GM21367 (cell line): ENCODE data around the gene KCNAB1.

Experiments
- ATAC-seq: cut with Tn5 transposase; IDR thresholded peaks from one replicate; pipeline ENCODE4 v1.9.1; 2021; ENCODE audit not compliant: unreplicated experiment

KCNAB1 gene

GRCh38 chr3:156390846-156391245 lies 270.5 kb downstream of the KCNAB1 start:
- no peak for ATAC-seq

GRCh38 chr3:156395961-156396710 lies 275.8 kb downstream of the KCNAB1 start:
- no peak for ATAC-seq

GRCh38 chr3:156396851-156397250 lies 276.5 kb downstream of the KCNAB1 start:
- no peak for ATAC-seq

- no peak for ATAC-seq
These were observed 277.2 kb downstream of the KCNAB1 start for GRCh38 chr3:156397534-156397933.

DNA sequence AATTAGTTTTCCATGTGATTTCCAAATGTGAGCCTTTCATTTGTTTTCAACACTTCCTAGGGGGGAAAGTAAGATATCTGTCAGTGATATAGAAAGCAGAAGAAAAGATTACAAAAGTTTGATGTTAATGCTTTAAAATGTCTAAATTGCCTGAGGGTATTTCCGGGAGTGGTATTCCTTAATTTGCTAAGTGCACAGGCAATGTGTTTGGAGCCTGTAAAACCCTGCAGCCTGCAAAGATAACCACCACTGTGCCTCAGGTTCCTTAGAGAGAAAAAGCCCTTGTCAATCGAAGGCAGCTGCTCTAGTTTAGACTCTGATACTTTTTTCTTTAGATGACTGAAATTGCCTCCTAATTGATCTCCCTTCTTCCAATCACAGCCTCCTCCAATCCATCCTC lies 279.7 kb downstream of the KCNAB1 start:
- ATAC-seq, result no peak

GRCh38 chr3:156400735-156401134 lies 280.4 kb downstream of the KCNAB1 start:
- ATAC-seq, result no peak

- ATAC-seq, result no peak
These were observed 283.8 kb downstream of the KCNAB1 start for GRCh38 chr3:156404217-156404616.

GRCh38 chr3:156406393-156406792 lies 286.0 kb downstream of the KCNAB1 start:
- no peak for ATAC-seq

DNA sequence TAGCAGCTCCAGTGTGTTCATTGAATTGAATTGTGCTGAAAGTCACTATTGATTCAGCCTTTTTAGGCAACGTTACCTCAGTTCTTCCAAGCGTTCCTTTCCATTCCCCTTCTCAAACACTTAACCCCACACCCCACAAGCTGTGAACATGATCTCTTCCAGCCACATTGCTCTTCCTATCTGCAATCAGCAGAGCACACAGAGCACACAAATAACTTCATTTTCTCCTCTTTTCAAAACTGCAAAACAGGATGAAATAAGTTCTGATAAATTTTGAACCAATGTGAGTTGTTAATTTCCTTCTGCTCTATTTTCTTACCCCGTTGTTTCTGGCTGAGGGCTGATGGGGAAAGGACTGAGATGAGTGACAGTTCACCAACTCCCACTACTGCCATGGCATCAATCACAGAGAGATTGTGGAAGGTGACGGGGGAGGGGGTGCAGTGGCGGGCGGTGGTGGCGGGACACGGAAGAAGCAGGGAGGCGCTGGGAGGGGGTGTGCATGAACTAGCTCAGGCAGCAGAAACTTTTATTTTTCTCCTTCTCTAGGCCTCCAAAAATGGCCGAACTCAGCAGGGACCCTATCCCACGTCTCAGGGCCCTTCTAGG lies 287.3 kb downstream of the KCNAB1 start:
- ATAC-seq, result no peak

GRCh38 chr3:156409694-156410093 lies 289.3 kb downstream of the KCNAB1 start:
- no peak for ATAC-seq

GRCh38 chr3:156412600-156412999 lies 292.2 kb downstream of the KCNAB1 start:
- ATAC-seq, result no peak

DNA sequence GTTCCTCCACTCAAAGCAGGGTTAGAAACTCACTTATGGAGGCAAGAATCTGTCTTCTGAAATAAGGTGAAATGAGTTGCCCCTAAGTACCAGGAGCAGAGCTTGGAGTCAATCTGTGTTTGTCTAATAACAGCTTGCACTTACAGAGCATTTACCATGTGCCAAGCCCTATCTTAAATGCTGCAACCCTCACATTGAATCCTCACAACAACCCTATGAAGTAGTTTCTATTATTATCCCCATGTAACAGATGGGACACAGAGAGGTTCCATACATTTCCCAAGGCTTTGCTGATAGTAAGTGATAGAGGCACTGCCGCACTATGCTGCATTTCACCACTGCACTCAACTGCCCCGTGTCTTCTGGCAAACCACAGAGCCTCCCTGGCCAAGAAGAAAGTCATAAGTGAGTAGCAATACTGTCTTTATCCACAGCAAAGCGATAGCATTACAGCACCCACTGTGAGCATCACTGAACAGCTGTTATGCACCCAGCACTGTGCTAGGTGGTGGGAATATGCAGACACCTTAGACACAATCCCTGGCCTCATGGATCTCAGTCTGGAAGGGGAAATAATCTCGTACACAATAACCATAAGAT lies 293.0 kb downstream of the KCNAB1 start:
- ATAC-seq, result no peak

GRCh38 chr3:156416846-156417558 lies 296.6 kb downstream of the KCNAB1 start:
- no peak for ATAC-seq

GRCh38 chr3:156417559-156418132 lies 297.3 kb downstream of the KCNAB1 start:
- ATAC-seq, result no peak

- ATAC-seq, result no peak
These were observed 298.1 kb downstream of the KCNAB1 start for GRCh38 chr3:156418428-156418827.

DNA sequence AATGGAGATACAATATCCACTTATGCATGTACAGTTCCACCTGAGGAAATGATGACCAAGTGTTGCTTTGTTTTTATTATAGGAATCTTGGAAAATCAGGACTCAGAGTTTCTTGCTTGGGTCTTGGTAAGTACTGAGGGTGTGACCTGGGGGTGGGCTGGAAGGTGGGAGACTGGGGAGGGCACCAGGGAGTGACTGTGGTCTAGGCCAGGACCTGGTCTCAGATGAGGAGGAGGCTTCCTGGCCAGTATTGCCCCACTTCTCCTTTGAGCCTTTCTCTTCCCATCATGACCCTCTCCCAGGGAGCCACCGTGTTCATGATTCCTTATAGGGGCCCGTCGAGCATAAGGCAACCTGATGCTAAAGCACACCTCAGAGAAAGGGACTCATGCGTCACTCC lies 301.2 kb downstream of the KCNAB1 start:
- no peak for ATAC-seq

GRCh38 chr3:156424758-156425157 lies 304.4 kb downstream of the KCNAB1 start:
- ATAC-seq, result no peak

- ATAC-seq, result no peak
These were observed 305.3 kb downstream of the KCNAB1 start for GRCh38 chr3:156425651-156426050.

DNA sequence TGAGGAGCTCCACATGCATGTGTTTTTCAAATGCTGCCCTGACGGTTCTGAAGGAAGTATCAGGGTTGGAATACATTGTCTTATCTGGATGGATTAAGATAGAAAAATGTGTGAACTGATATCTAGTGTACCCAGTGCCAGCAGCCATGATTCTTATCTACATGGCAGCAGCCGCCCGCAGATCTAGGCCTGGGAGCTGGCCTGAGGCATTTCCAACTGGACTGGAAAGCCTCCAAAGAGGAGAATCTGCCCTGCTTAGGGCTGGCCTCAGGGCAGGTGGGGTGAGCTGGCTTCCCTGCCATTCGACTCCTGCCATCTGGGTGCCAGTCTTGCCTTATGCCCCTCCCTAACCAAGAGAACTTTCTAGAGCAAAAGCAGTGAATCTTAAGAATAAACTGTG lies 308.7 kb downstream of the KCNAB1 start:
- ATAC-seq, result no peak

DNA sequence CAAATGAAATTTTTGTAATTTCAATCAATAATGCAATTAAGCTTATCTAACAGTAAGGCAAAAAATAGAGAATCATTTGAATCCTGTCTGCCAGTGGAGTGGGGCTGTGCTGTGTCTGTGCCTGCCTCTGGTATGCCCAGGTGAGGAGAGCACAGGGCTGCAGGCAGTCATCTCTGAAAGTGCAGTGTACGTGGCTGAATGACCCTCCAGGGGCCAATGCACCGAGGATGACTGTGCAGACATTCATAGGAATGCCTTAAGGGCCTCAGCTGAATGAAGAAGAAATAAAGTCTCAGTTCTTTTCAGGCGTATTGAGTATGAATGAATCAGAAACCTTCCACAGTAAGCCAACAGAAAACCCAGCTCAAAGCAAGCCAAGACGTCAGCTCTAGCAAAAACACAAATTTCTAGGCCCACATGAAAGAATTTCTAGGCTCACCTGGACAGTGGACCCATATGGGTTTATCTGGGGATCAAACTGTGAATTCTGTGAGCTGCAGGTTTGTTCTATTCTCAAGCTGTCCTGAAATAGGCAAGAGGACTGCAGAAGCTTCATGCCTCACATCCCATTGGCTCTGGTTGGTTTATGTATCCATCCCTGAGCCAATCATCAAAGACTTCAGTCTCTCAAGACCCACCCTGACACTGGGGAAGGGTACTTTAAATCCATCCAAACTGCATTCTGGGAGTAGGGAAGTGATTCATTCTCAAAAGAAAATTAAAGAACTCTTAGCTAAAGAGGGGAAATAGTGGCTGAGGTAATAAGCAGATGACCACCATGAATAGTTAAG lies 311.2 kb downstream of the KCNAB1 start:
- ATAC-seq, result no peak

DNA sequence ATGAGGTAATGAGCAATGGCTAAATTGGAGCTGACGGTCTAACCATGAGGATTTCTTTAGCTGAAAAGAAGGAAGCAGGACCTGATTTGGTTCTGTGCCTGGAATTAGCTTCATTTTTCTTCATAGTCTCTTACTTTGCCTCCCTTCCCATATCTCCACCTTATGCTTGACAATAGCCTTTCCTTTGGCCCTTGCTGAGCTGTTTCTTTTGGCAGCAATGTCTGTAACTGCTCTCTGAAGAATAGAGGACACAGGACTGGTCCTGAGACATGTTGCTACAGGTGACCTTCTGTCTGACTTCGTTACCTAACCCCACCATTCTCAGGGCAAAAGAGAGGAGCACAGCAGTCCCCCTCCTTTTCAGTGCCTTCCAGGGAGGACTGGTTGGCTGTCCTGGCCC lies 312.2 kb downstream of the KCNAB1 start:
- ATAC-seq, result no peak
